Panc1 (cell line): ENCODE data around the gene DDI2. TPM values are rescaled to one million over a fixed set of nuclear protein-coding genes. Genes with fewer than 3 reads are reported as not detected.

Source experiments
- ATAC-seq: fragments of 200-7000 bp; cut with Tn5 transposase; 2 replicates; pipeline ENCODE4 v1.9.1; 2020; ENCODE audit warnings: mild to moderate bottlenecking, moderate library complexity
- BruUV-seq: library from RNA; stranded (reverse); fragments of 400-500 nt; replicated peaks from 2 replicates; lab custom pipeline; 2021; lab: Mats Ljungman, UMichigan
- CTCF ChIA-PET: fragments of 300-600 bp; sonication (Branson Sonifier 250); formaldehyde crosslinking; loops from one replicate; lab custom pipeline; 2022; ENCODE audit warnings: antibody characterized with exemption; lab: Charles Lee
- POLR2A ChIA-PET: fragments of 300-600 bp; sonication (Branson Sonifier 250); formaldehyde crosslinking; loops from one replicate; lab custom pipeline; 2022; ENCODE audit warnings: antibody characterized with exemption; lab: Charles Lee
- DNase-seq: peaks from one replicate; pipeline ENCODE4 v3.0.0-alpha.2; 2010; ENCODE audit warnings: low read depth, low spot score
- H3K27ac ChIP-seq: 2 replicates; pipeline ENCODE4 v1.5.1; 2011; ENCODE audit warnings: mild to moderate bottlenecking, low read length, inconsistent platforms
- H3K27me3 ChIP-seq: fragments of 200-500 bp; sonication (Bioruptor generic); 2 replicates; pipeline ENCODE4 v1.6.0; 2014; ENCODE audit warnings: low read length, inconsistent platforms; ENCODE audit not compliant: control insufficient read depth, insufficient read depth
- H3K36me3 ChIP-seq: fragments of 200-500 bp; sonication (Bioruptor generic); 2 replicates; pipeline ENCODE4 v1.5.1; 2014; ENCODE audit warnings: inconsistent platforms, mild to moderate bottlenecking, low read length, moderate library complexity; ENCODE audit not compliant: control insufficient read depth, insufficient read depth
- H3K4me1 ChIP-seq: 2 replicates; pipeline ENCODE4 v1.5.1; 2011; ENCODE audit warnings: inconsistent platforms, mild to moderate bottlenecking, low read length, moderate library complexity; ENCODE audit not compliant: control insufficient read depth, insufficient read depth
- H3K4me3 ChIP-seq, 2 experiments: 2 replicates each; pipeline ENCODE4 v1.5.1; 2011 to 2012; ENCODE audit warnings: low read depth in 2 of 2, low read length in 2 of 2, mild to moderate bottlenecking in 2 of 2, inconsistent platforms in 1 of 2, moderate library complexity in 1 of 2
- H3K9me3 ChIP-seq: fragments of 200-500 bp; sonication (Bioruptor generic); 2 replicates; pipeline ENCODE4 v1.5.1; 2014; ENCODE audit warnings: low read depth, mild to moderate bottlenecking, inconsistent platforms, low read length, moderate library complexity; ENCODE audit not compliant: control insufficient read depth, insufficient read depth
- CTCF ChIP-seq: fragments of 450-650 bp; IDR thresholded peaks from 2 replicates; pipeline ENCODE4 v1.5.1; 2017; ENCODE audit warnings: mild to moderate bottlenecking
- POLR2AphosphoS5 ChIP-seq: IDR thresholded peaks from 2 replicates; pipeline ENCODE4 v1.6.1; 2012; ENCODE audit warnings: mild to moderate bottlenecking, low read depth, low read length, moderate library complexity
- REST ChIP-seq, 2 experiments: IDR thresholded peaks; 2 replicates each; pipeline ENCODE4 v1.6.1; 2011 to 2012; ENCODE audit warnings: low read depth in 2 of 2, control low read depth in 1 of 2, low read length in 1 of 2, mild to moderate bottlenecking in 1 of 2, moderate library complexity in 1 of 2; ENCODE audit not compliant: insufficient read depth in 1 of 2
- SIN3A ChIP-seq: IDR thresholded peaks from 2 replicates; pipeline ENCODE4 v1.6.1; 2012; ENCODE audit warnings: low read depth, mild to moderate bottlenecking, low read length, moderate library complexity, borderline replicate concordance; ENCODE audit not compliant: insufficient read depth
- TCF7L2 ChIP-seq: IDR thresholded peaks from 2 replicates; pipeline ENCODE4 v1.6.1; 2011; ENCODE audit warnings: mild to moderate bottlenecking, low read depth, low read length, inconsistent platforms
- in situ Hi-C: cut with HindIII; loops from 2 replicates; pipeline ENCODE4 v1.10.0; 2016; ENCODE audit warnings: low sequenced_read_pairs, low pct_unique_long_range_greater_than_20kb
- intact Hi-C: fragments of 100-400 bp; cut with micrococcal nuclease; formaldehyde crosslinking; loops from one replicate; pipeline ENCODE4 v1.10.0; 2022; ENCODE audit not compliant: unreplicated experiment
- total RNA-seq: library from RNA; stranded (reverse); gene quantifications from one replicate; pipeline ENCODE4 v1.2.1, GENCODE V29; 2021; ENCODE audit not compliant: unreplicated experiment

The DDI2 gene
- total RNA-seq, 1 experiment from 2014 or later = 27.7 TPM

- POLR2A ChIA-PET = no interaction called here
- Histone ChIP-seq H3K9me3 (no peaks in the 10 kb centered on the region), H3K27ac (no peak overlapping the region), H3K4me1 (peaks cover 3% of the 10 kb centered on the region; the same call in 1 of the 2 replicates), H3K4me3 (no peak overlapping the region), H3K27me3 (no peaks in the 10 kb centered on the region), H3K36me3 (no peaks in the 10 kb centered on the region)
- intact Hi-C loops = no loop called here
- peak; percentile 43; the same call in 1 of the 2 replicates for ATAC-seq
- no peak for DNase-seq
- in situ Hi-C loops = no loop called here
- no peak for TF ChIP-seq POLR2AphosphoS5
- no peak for TF ChIP-seq CTCF
- TF ChIP-seq SIN3A = no peak
- no peak for TF ChIP-seq TCF7L2
- TF ChIP-seq REST (IDR thresholded peaks at IDR 0.05; ENCODE audit: insufficient read depth in 1 of 2, low read depth in 2 of 2, low read length in 1 of 2) = no peak
- BruUV-seq = no TSS peak
- CTCF ChIA-PET = no interaction called here
These were observed 86.3 kb downstream of the DDI2 start for GRCh38 chr1:15703562-15703961.

- Histone ChIP-seq H3K27me3 (no peaks in the 10 kb centered on the region), H3K4me3 (no peak overlapping the region), H3K36me3 (no peaks in the 10 kb centered on the region), H3K4me1 (peaks cover 3% of the 10 kb centered on the region; the same call in 1 of the 2 replicates), H3K9me3 (no peaks in the 10 kb centered on the region), H3K27ac (no peak overlapping the region)
- in situ Hi-C loops = no loop called here
- no peak for TF ChIP-seq SIN3A
- no peak for DNase-seq
- ChIA-PET CTCF (no interaction called here), POLR2A (interaction anchor here (0.6 kb wide), 1 partner anchor 417 kb away, joined by 4 read pairs; no protein-coding TSS in a partner anchor)
- ATAC-seq = no peak
- BruUV-seq = no TSS peak
- intact Hi-C loops = no loop called here
These were observed 87.4 kb downstream of the DDI2 start for GRCh38 chr1:15704526-15705183.

GRCh38 chr1:15705184-15705566, 87.9 kb downstream of the DDI2 start:
- Histone ChIP-seq H3K27me3 (no peaks in the 10 kb centered on the region), H3K9me3 (no peaks in the 10 kb centered on the region), H3K4me3 (no peak overlapping the region), H3K36me3 (no peaks in the 10 kb centered on the region), H3K27ac (no peak overlapping the region), H3K4me1 (peaks cover 3% of the 10 kb centered on the region; the same call in 1 of the 2 replicates)
- POLR2A ChIA-PET = interaction anchor here (0.6 kb wide), 1 partner anchor 416 kb away, joined by 4 read pairs; no protein-coding TSS in a partner anchor
- CTCF ChIA-PET = no interaction called here
- ATAC-seq = no peak
- in situ Hi-C loops = no loop called here
- TF ChIP-seq SIN3A = no peak
- TF ChIP-seq POLR2AphosphoS5 = no peak
- no peak for TF ChIP-seq REST (IDR thresholded peaks at IDR 0.05; ENCODE audit: insufficient read depth in 1 of 2, low read depth in 2 of 2, low read length in 1 of 2)
- no peak for TF ChIP-seq CTCF
- no peak for TF ChIP-seq TCF7L2
- intact Hi-C loops = no loop called here
- no peak for DNase-seq
- BruUV-seq = no TSS peak
